HL-60 (cell line): ENCODE measurements around the gene PON3.

Source experiments
- CTCF ChIP-seq: IDR thresholded peaks from one replicate; pipeline ENCODE4 v1.5.1; 2011; ENCODE audit warnings: low read length, control low read depth, inconsistent platforms; ENCODE audit not compliant: insufficient read depth
- SPI1 ChIP-seq: IDR thresholded peaks from 2 replicates; pipeline ENCODE4 v1.6.1; 2012; ENCODE audit warnings: low read depth, mild to moderate bottlenecking, borderline replicate concordance

- TF ChIP-seq CTCF (no peak), SPI1 (no peak)
These were observed 430 bp downstream of the PON3 start for GRCh38 chr7:95395755-95396135.
